GM12874 (cell line): Measurements from ENCODE around the gene DNAI1.

Experiments
- TF ChIP-seq, protein P1 (sequence below): IDR thresholded peaks from 2 replicates; pipeline ENCODE4 v1.5.1; 2011; ENCODE audit warnings: low read depth, mild to moderate bottlenecking, control low read depth, low read length, moderate library complexity; ENCODE audit not compliant: insufficient read depth

The DNAI1 gene

GRCh38 chr9:34463901-34464232 lies 5.3 kb downstream of the DNAI1 start:
- TF ChIP-seq, protein P1, sequence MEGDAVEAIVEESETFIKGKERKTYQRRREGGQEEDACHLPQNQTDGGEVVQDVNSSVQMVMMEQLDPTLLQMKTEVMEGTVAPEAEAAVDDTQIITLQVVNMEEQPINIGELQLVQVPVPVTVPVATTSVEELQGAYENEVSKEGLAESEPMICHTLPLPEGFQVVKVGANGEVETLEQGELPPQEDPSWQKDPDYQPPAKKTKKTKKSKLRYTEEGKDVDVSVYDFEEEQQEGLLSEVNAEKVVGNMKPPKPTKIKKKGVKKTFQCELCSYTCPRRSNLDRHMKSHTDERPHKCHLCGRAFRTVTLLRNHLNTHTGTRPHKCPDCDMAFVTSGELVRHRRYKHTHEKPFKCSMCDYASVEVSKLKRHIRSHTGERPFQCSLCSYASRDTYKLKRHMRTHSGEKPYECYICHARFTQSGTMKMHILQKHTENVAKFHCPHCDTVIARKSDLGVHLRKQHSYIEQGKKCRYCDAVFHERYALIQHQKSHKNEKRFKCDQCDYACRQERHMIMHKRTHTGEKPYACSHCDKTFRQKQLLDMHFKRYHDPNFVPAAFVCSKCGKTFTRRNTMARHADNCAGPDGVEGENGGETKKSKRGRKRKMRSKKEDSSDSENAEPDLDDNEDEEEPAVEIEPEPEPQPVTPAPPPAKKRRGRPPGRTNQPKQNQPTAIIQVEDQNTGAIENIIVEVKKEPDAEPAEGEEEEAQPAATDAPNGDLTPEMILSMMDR: no peak

DNA sequence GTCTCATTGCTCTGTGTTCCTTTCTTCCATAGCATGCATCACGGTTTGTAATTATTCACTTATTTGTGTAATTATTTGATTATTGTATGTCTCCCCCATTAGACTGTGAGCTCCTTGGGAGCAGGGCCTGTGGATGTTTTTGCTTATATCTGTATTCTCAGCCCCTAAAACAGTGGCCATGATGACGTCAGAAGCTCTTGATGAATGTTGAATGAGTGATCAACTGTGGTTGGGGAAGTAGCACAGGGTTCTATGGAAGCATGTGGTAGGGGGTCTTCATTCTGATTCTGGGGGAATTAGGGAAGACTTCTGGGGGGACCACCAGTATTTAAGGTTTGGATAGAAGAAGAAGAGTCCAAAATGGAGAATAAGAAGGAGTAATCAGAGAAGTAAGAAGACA lies 6.0 kb downstream of the DNAI1 start:
- TF ChIP-seq, protein P1: no peak

- TF ChIP-seq, protein P1: no peak
Measured at GRCh38 chr9:34465468-34465867, 6.9 kb downstream of the DNAI1 start.

DNA sequence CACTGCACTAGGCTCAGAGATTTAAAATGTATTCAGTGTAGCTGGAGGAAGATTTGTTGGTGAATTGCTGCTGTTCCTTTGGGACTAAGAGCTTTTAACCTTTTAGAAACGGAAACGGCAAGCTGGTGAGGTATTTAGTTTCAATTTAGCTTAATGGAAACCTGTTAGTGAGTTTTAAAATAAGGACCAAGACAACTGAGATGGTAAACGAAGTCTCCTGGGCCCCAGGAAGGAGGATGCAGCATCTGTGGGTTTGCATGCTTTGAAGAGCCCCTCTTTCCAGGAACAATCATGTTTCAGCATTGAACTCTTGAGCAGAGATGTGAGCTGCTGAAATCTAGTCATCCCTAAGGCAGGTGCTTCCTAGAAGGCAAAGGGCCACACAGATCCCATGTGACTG lies 16.5 kb downstream of the DNAI1 start:
- TF ChIP-seq, protein P1: no peak

DNA sequence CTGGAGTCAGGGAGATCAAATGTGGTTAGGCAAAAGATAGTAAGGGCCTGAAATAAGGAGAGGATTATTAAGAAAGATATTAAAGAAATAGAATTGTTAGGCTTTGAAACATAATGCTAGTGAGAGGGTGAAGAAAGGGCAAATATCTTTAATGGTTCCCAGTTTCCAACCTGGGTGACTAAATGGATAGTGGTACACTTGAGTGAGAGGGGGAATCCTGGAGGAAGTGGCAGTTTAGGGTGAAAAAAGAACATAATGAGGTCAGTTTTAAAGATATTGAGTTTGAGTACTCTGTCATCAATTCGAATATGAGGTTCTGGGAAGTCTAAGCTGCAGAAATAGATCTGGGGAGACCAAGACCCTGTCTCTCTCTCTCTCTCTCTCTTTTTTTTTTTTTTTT lies 18.9 kb downstream of the DNAI1 start:
- TF ChIP-seq, protein P1: no peak

DNA sequence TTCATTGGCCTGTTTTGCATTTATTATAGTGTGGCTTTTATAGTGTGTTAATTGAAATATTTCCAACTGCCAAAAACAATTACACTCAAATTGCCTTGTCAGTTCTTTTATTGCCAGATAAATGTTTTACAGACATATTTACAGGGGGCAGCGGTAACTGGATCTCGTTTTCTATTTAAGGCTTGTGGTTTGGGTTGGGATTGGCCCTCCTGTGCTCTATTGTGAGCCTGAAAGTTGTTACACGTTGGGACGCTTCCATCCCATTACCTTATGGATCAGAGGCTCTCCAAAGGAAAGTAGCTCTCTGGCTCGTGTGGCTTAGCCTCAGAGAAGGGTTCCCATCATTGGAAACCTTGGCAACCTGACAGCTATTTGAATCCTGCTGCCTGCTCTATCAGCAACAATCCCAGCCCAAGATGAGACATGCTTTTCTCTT lies 20.8 kb downstream of the DNAI1 start:
- TF ChIP-seq, protein P1: no peak

- TF ChIP-seq, protein P1: no peak
Measured at GRCh38 chr9:34484678-34485077, 26.1 kb downstream of the DNAI1 start.

- TF ChIP-seq, protein P1: no peak
Measured at GRCh38 chr9:34485822-34486221, 27.2 kb downstream of the DNAI1 start.
